IMR-90 (cell line): ENCODE measurements around the gene VAV3. TPM values are rescaled to one million over a fixed set of nuclear protein-coding genes. Genes with fewer than 3 reads are reported as not detected.

Source experiments
- ATAC-seq: fragments of 200-7000 bp; cut with Tn5 transposase; 2 replicates; pipeline ENCODE4 v1.9.1; 2020; ENCODE audit warnings: low read depth, mild to moderate bottlenecking, moderate library complexity
- BruUV-seq: library from RNA; stranded (reverse); fragments of 400-500 nt; replicated peaks from 2 replicates; lab custom pipeline; 2021; lab: Mats Ljungman, UMichigan
- CTCF ChIA-PET: fragments of 300-600 bp; formaldehyde crosslinking; extraction: SDS; loops from one replicate; lab custom pipeline; 2021; ENCODE audit warnings: antibody characterized with exemption; lab: Yijun Ruan, JAX
- POLR2A ChIA-PET: fragments of 300-600 bp; sonication (Branson Sonifier 250); formaldehyde crosslinking; loops from one replicate; lab custom pipeline; 2022; ENCODE audit warnings: antibody characterized with exemption; ENCODE audit not compliant: unreplicated experiment; lab: Charles Lee
- DNase-seq: peaks from one replicate; pipeline ENCODE4 v3.0.0; 2013
- H2AFZ ChIP-seq: replicated peaks from 2 replicates; pipeline ENCODE3; 2013; ENCODE audit warnings: low read length, mild to moderate bottlenecking; ENCODE audit not compliant: poor library complexity
- H2AK5ac ChIP-seq: 2 replicates; pipeline ENCODE4 v1.6.1; 2013; ENCODE audit warnings: low read depth, low read length, inconsistent platforms
- H2AK9ac ChIP-seq: replicated peaks from 2 replicates; pipeline ENCODE3; 2013; ENCODE audit warnings: mild to moderate bottlenecking, low read depth, low read length, moderate library complexity; ENCODE audit not compliant: poor library complexity
- H2BK120ac ChIP-seq: 2 replicates; pipeline ENCODE4 v1.6.1; 2013; ENCODE audit warnings: low read depth, low read length, inconsistent platforms
- H2BK15ac ChIP-seq: 3 replicates; pipeline ENCODE4 v1.6.1; 2013; ENCODE audit warnings: low read depth, low read length, inconsistent platforms
- H2BK20ac ChIP-seq: 2 replicates; pipeline ENCODE4 v1.6.1; 2013; ENCODE audit warnings: low read depth, mild to moderate bottlenecking, inconsistent platforms, low read length, moderate library complexity
- H2BK5ac ChIP-seq: 2 replicates; pipeline ENCODE4 v1.6.1; 2013; ENCODE audit warnings: mild to moderate bottlenecking, low read depth, low read length, inconsistent platforms; ENCODE audit not compliant: poor library complexity, severe bottlenecking
- H3K14ac ChIP-seq: replicated peaks from 2 replicates; pipeline ENCODE4 v1.6.1; 2013; ENCODE audit warnings: low read depth, low read length, inconsistent platforms
- H3K18ac ChIP-seq: 2 replicates; pipeline ENCODE4 v1.6.1; 2013; ENCODE audit warnings: low read depth, low read length, control low read depth
- H3K23ac ChIP-seq: 2 replicates; pipeline ENCODE4 v1.6.1; 2013; ENCODE audit warnings: low read depth, low read length, inconsistent platforms
- H3K27ac ChIP-seq: 2 replicates; pipeline ENCODE4 v1.5.1; 2013; ENCODE audit warnings: mild to moderate bottlenecking, control low read depth, low read length; ENCODE audit not compliant: insufficient read depth
- H3K27me3 ChIP-seq: 2 replicates; pipeline ENCODE4 v1.6.1; 2013; ENCODE audit warnings: low read length; ENCODE audit not compliant: control insufficient read depth, insufficient read depth
- H3K36me3 ChIP-seq: 2 replicates; pipeline ENCODE4 v1.6.1; 2013; ENCODE audit warnings: low read length, mixed read lengths; ENCODE audit not compliant: control insufficient read depth, insufficient read depth
- H3K4ac ChIP-seq: 2 replicates; pipeline ENCODE4 v1.6.1; 2013; ENCODE audit warnings: low read depth, low read length, inconsistent platforms
- H3K4me1 ChIP-seq: 2 replicates; pipeline ENCODE4 v1.6.1; 2013; ENCODE audit warnings: low read length, mixed read lengths; ENCODE audit not compliant: control insufficient read depth, insufficient read depth
- H3K4me2 ChIP-seq: 2 replicates; pipeline ENCODE4 v1.6.1; 2013; ENCODE audit warnings: low read depth, mild to moderate bottlenecking, control low read depth, low read length, moderate library complexity
- H3K4me3 ChIP-seq: 2 replicates; pipeline ENCODE4 v1.5.1; 2013; ENCODE audit warnings: low read depth, mild to moderate bottlenecking, control low read depth, low read length, moderate library complexity; ENCODE audit not compliant: insufficient read depth
- H3K56ac ChIP-seq: 2 replicates; pipeline ENCODE4 v1.6.1; 2013; ENCODE audit warnings: low read length, inconsistent platforms; ENCODE audit not compliant: insufficient read depth; ENCODE audit errors: extremely low read depth
- H3K79me1 ChIP-seq, 2 experiments: 2 replicates each; pipeline ENCODE4 v1.6.1; 2013; ENCODE audit warnings: low read length in 2 of 2, inconsistent platforms in 1 of 2, low read depth in 1 of 2
- H3K9ac ChIP-seq: 2 replicates; pipeline ENCODE4 v1.6.1; 2013; ENCODE audit warnings: low read depth, low read length, control low read depth
- H3K9me1 ChIP-seq: 2 replicates; pipeline ENCODE4 v1.6.1; 2013; ENCODE audit warnings: low read length, inconsistent platforms; ENCODE audit not compliant: insufficient read depth
- H3K9me3 ChIP-seq: 2 replicates; pipeline ENCODE4 v1.6.1; 2013; ENCODE audit warnings: low read length; ENCODE audit not compliant: control insufficient read depth, insufficient read depth
- H4K20me1 ChIP-seq: 2 replicates; pipeline ENCODE4 v1.6.1; 2013; ENCODE audit warnings: low read length, inconsistent platforms; ENCODE audit not compliant: insufficient read depth
- H4K5ac ChIP-seq: 2 replicates; pipeline ENCODE4 v1.6.1; 2013; ENCODE audit warnings: mild to moderate bottlenecking, low read depth, low read length, control low read depth
- H4K8ac ChIP-seq, 2 experiments: 2 replicates each; pipeline ENCODE4 v1.6.1; 2013; ENCODE audit warnings: low read depth in 2 of 2, low read length in 2 of 2, control low read depth in 1 of 2, inconsistent platforms in 1 of 2
- H4K91ac ChIP-seq: 2 replicates; pipeline ENCODE4 v1.6.1; 2013; ENCODE audit warnings: low read depth, low read length, inconsistent platforms; ENCODE audit not compliant: insufficient read depth
- BHLHE40 ChIP-seq: fragments of 150-350 bp; IDR thresholded peaks from 2 replicates; pipeline ENCODE4 v1.6.1; 2016; ENCODE audit warnings: mild to moderate bottlenecking, low read depth, low read length
- CEBPB ChIP-seq: IDR thresholded peaks from 2 replicates; pipeline ENCODE4 v1.6.1; 2012; ENCODE audit warnings: low read depth, low read length, improper control_type of control experiment
- CHD1 ChIP-seq: IDR thresholded peaks from 2 replicates; pipeline ENCODE4 v1.6.1; 2012; ENCODE audit warnings: low read depth, low read length, improper control_type of control experiment
- CTCF ChIP-seq: conservative IDR thresholded peaks from 2 replicates; pipeline ENCODE4 v1.5.1; 2012; ENCODE audit warnings: mild to moderate bottlenecking, low read depth, low read length, improper control_type of control experiment
- FOS ChIP-seq: fragments of 150-350 bp; IDR thresholded peaks from 2 replicates; pipeline ENCODE4 v1.6.1; 2016; ENCODE audit warnings: low read depth, low read length
- MAFK ChIP-seq: IDR thresholded peaks from 2 replicates; pipeline ENCODE4 v1.6.1; 2012; ENCODE audit warnings: low read depth, low read length, improper control_type of control experiment
- MAZ ChIP-seq: IDR thresholded peaks from 2 replicates; pipeline ENCODE4 v1.6.1; 2012; ENCODE audit warnings: low read depth, mild to moderate bottlenecking, low read length, improper control_type of control experiment, moderate library complexity, borderline replicate concordance
- MXI1 ChIP-seq: IDR thresholded peaks from 2 replicates; pipeline ENCODE4 v1.6.1; 2012; ENCODE audit warnings: low read depth, mild to moderate bottlenecking, low read length, moderate library complexity, borderline replicate concordance
- NFE2L2 ChIP-seq: fragments of 150-350 bp; IDR thresholded peaks from 2 replicates; pipeline ENCODE4 v1.6.1; 2016; ENCODE audit warnings: low read depth, mild to moderate bottlenecking, low read length
- RAD21 ChIP-seq: IDR thresholded peaks from 2 replicates; pipeline ENCODE4 v1.6.1; 2012; ENCODE audit warnings: low read length, improper control_type of control experiment
- RCOR1 ChIP-seq: IDR thresholded peaks from 2 replicates; pipeline ENCODE4 v1.6.1; 2012; ENCODE audit warnings: mild to moderate bottlenecking, low read length, improper control_type of control experiment; ENCODE audit not compliant: insufficient replicate concordance
- RFX5 ChIP-seq: IDR thresholded peaks from 2 replicates; pipeline ENCODE4 v1.8.0; 2012; ENCODE audit warnings: low read depth, mild to moderate bottlenecking, low read length, moderate library complexity
- SMC3 ChIP-seq: fragments of 150-350 bp; IDR thresholded peaks from 2 replicates; pipeline ENCODE4 v1.6.1; 2016; ENCODE audit warnings: low read depth, mild to moderate bottlenecking, antibody characterized with exemption, low read length, moderate library complexity
- USF2 ChIP-seq: fragments of 150-350 bp; IDR thresholded peaks from 2 replicates; pipeline ENCODE4 v1.6.1; 2017; ENCODE audit warnings: mild to moderate bottlenecking, antibody characterized with exemption, low read length, low read depth
- WGBS, 2 experiments: methylation state at CpG; one replicate each; pipeline versions ENCODE4 v1.1.5 to v1.1.7; 2013; ENCODE audit warnings: missing lambda C conversion rate in 2 of 2; ENCODE audit not compliant: insufficient read length in 1 of 2; ENCODE audit errors: extremely low coverage in 2 of 2; 5-methylcytosine and 5-hydroxymethylcytosine counted together
- dilution Hi-C: fragments of 300-500 bp; cut with HindIII; formaldehyde crosslinking; loops from one replicate; pipeline ENCODE4 v1.14.3; 2018; ENCODE audit warnings: low sequenced_read_pairs; ENCODE audit not compliant: unreplicated experiment
- in situ Hi-C: fragments of 300-500 bp; cut with MboI; formaldehyde crosslinking; loops from 3 replicates; pipeline ENCODE4 v1.14.3; 2019; ENCODE audit warnings: low sequenced_read_pairs, inconsistent platforms, mixed read lengths
- intact Hi-C: fragments of 100-400 bp; cut with micrococcal nuclease; formaldehyde crosslinking; loops from 2 replicates; pipeline ENCODE4 v1.10.0; 2022
- polyA plus RNA-seq, 3 experiments: library from polyadenylated mRNA; depleted of rRNA; stranded (reverse); fragments of >200 nt; gene quantifications; 2 replicates each; pipeline ENCODE4 v1.2.3, GENCODE V29; 2012; ENCODE audit warnings: low replicate concordance in 1 of 3
- total RNA-seq: library from RNA; depleted of rRNA; stranded (reverse); fragments of >200 nt; gene quantifications from 2 replicates; pipeline ENCODE4 v1.2.3, GENCODE V29; 2012
- TF ChIP-seq, protein P1 (sequence below): fragments of 150-350 bp; IDR thresholded peaks from 2 replicates; pipeline ENCODE4 v1.6.1; 2016; ENCODE audit warnings: low read depth, mild to moderate bottlenecking, low read length, moderate library complexity, borderline replicate concordance

Gene VAV3
- total and polyA plus RNA-seq, 2 of the 4 experiments (the other 2 are of a cell fraction) = 0.12 to 0.18 TPM

- TF ChIP-seq RFX5 (no peak), MXI1 (no peak), SMC3 (no peak), MAFK (no peak), RAD21 (no peak), CTCF (no peak), MAZ (no peak), USF2 (no peak), CEBPB (no peak), CHD1 (no peak), RCOR1 (no peak), BHLHE40 (no peak), FOS (no peak), NFE2L2 (no peak)
- TF ChIP-seq, protein P1, sequence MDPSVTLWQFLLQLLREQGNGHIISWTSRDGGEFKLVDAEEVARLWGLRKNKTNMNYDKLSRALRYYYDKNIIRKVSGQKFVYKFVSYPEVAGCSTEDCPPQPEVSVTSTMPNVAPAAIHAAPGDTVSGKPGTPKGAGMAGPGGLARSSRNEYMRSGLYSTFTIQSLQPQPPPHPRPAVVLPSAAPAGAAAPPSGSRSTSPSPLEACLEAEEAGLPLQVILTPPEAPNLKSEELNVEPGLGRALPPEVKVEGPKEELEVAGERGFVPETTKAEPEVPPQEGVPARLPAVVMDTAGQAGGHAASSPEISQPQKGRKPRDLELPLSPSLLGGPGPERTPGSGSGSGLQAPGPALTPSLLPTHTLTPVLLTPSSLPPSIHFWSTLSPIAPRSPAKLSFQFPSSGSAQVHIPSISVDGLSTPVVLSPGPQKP = no peak
- WGBS, 2 experiments = no CpG with 5 or more reads among the region's 3 CpGs
- Histone ChIP-seq H3K23ac (no peak overlapping the region), H3K4me3 (no peak overlapping the region), H3K27ac (no peak overlapping the region), H3K14ac (no peak overlapping the region), H2BK20ac (no peak overlapping the region), H4K20me1 (no peaks in the 10 kb centered on the region), H2AK9ac (no peak overlapping the region), H3K56ac (no peak overlapping the region), H2BK15ac (no peak overlapping the region), H3K4me2 (no peak overlapping the region), H3K9me1 (no peaks in the 10 kb centered on the region), H4K91ac (no peak overlapping the region), H2BK5ac (no peak overlapping the region), H2BK120ac (no peak overlapping the region), H3K9ac (no peak overlapping the region), H4K5ac (no peak overlapping the region), H2AFZ (no peak overlapping the region), H2AK5ac (no peak overlapping the region), H3K27me3 (no peaks in the 10 kb centered on the region), H3K4me1 (no peaks in the 10 kb centered on the region), H3K36me3 (no peaks in the 10 kb centered on the region), H3K4ac (no peak overlapping the region), H3K79me1 (no peaks in the 10 kb centered on the region), H3K9me3 (no peaks in the 10 kb centered on the region), H3K18ac (no peak overlapping the region), H4K8ac (no peak overlapping the region)
- DNase-seq = no peak
- in situ Hi-C loops (loop anchor here (5.0 kb wide), 1 partner anchor 337 kb away; no protein-coding TSS in a partner anchor), dilution Hi-C loops (no loop called here), intact Hi-C loops (loop anchor here (10.0 kb wide), 3 partner anchors 415 to 845 kb away; partner anchors contain the start of gene SLC25A24)
- POLR2A ChIA-PET = no interaction called here
- CTCF ChIA-PET = no interaction called here
- ATAC-seq = no peak
- BruUV-seq = no TSS peak
Measured at GRCh38 chr1:107789817-107790524, 175.0 kb downstream of the VAV3 start.
